A673 (cell line): ENCODE data around the gene BICC1. TPM values are rescaled to one million over a fixed set of nuclear protein-coding genes. Genes with fewer than 3 reads are reported as not detected.

Source experiments
- BruUV-seq: library from RNA; stranded (reverse); fragments of 400-500 nt; replicated peaks from 2 replicates; lab custom pipeline; 2021; lab: Mats Ljungman, UMichigan
- CTCF ChIA-PET: fragments of 300-600 bp; sonication (Branson Sonifier 250); formaldehyde crosslinking; loops from one replicate; lab custom pipeline; 2022; ENCODE audit warnings: antibody characterized with exemption; lab: Charles Lee
- POLR2A ChIA-PET: fragments of 300-600 bp; sonication (Branson Sonifier 250); formaldehyde crosslinking; loops from one replicate; lab custom pipeline; 2022; ENCODE audit warnings: antibody characterized with exemption; ENCODE audit not compliant: low non-redundant PET; lab: Charles Lee
- DNase-seq: peaks from one replicate; pipeline ENCODE4 v3.0.0-alpha.2; 2015; ENCODE audit warnings: low spot score
- H3K27ac ChIP-seq: fragments of 200-600 bp; sonication (generic); 2 replicates; pipeline ENCODE4 v1.5.1; 2016; ENCODE audit warnings: mixed run types, low read depth, mild to moderate bottlenecking, mixed read lengths, antibody characterized with exemption, low read length; ENCODE audit not compliant: poor library complexity, severe bottlenecking
- H3K27me3 ChIP-seq: fragments of 200-600 bp; sonication (generic); replicated peaks from 2 replicates; pipeline ENCODE4 v1.6.1; 2017; ENCODE audit warnings: mixed run types, low read depth, mild to moderate bottlenecking, mixed read lengths, antibody characterized with exemption, low read length; ENCODE audit not compliant: insufficient read depth, poor library complexity
- H3K36me3 ChIP-seq: fragments of 200-600 bp; sonication (generic); 2 replicates; pipeline ENCODE4 v1.6.1; 2016; ENCODE audit warnings: mixed run types, mild to moderate bottlenecking, mixed read lengths, antibody characterized with exemption, low read length; ENCODE audit not compliant: insufficient read depth, poor library complexity, severe bottlenecking
- H3K4me1 ChIP-seq: fragments of 200-600 bp; sonication (generic); 2 replicates; pipeline ENCODE4 v1.6.1; 2017; ENCODE audit warnings: mixed run types, mild to moderate bottlenecking, mixed read lengths, antibody characterized with exemption, low read length; ENCODE audit not compliant: insufficient read depth, poor library complexity, severe bottlenecking
- H3K4me3 ChIP-seq: fragments of 200-600 bp; sonication (generic); 2 replicates; pipeline ENCODE4 v1.5.1; 2016; ENCODE audit warnings: low read depth, mixed run types, mild to moderate bottlenecking, mixed read lengths, low read length; ENCODE audit not compliant: poor library complexity, severe bottlenecking
- H3K9me3 ChIP-seq: fragments of 200-600 bp; sonication (generic); 2 replicates; pipeline ENCODE4 v1.6.1; 2016; ENCODE audit warnings: mixed run types, low read depth, mild to moderate bottlenecking, mixed read lengths, antibody characterized with exemption, low read length; ENCODE audit not compliant: poor library complexity, severe bottlenecking
- CTCF ChIP-seq: fragments of 300-800, 200-600 bp; sonication (generic); conservative IDR thresholded peaks from 2 replicates; pipeline ENCODE4 v1.5.1; 2017; ENCODE audit warnings: low read depth, mild to moderate bottlenecking, antibody characterized with exemption, low read length, moderate library complexity, mixed read lengths
- EZH2 ChIP-seq: fragments of 200-600 bp; sonication (generic); IDR thresholded peaks from 2 replicates; pipeline ENCODE4 v1.6.1; 2017; ENCODE audit warnings: borderline replicate concordance, low read depth, mild to moderate bottlenecking, mixed read lengths, antibody characterized with exemption, low read length; ENCODE audit not compliant: poor library complexity, severe bottlenecking
- intact Hi-C: fragments of 100-400 bp; cut with micrococcal nuclease; formaldehyde crosslinking; loops from one replicate; pipeline ENCODE4 v1.10.0; 2022; ENCODE audit not compliant: unreplicated experiment
- total RNA-seq: library from RNA; stranded (reverse); gene quantifications from 2 replicates; pipeline ENCODE4 v1.2.3, GENCODE V29; 2021

Gene BICC1
- total RNA-seq, 1 experiment from 2014 or later, result 1.6 TPM

GRCh38 chr10:58870070-58870469 is 357.4 kb downstream of the BICC1 start:
- no peaks in the 10 kb centered on the region for H3K4me1 ChIP-seq
- no peaks in the 10 kb centered on the region for H3K27me3 ChIP-seq
- H3K36me3 ChIP-seq, result no peaks in the 10 kb centered on the region
- CTCF ChIA-PET, result no interaction called here
- H3K27ac ChIP-seq, result no peak overlapping the region
- DNase-seq, result no peak
- no peak overlapping the region for H3K4me3 ChIP-seq
- H3K9me3 ChIP-seq, result no peaks in the 10 kb centered on the region
- TF ChIP-seq CTCF (no peak), EZH2 (no peak)
- BruUV-seq, result no TSS peak
- intact Hi-C loops, result no loop called here
- POLR2A ChIA-PET, result no interaction called here

- DNase-seq, result no peak
- TF ChIP-seq CTCF, result no peak
- no peak for TF ChIP-seq EZH2
- intact Hi-C loops, result no loop called here
- H3K27me3 ChIP-seq, result peaks cover 4% of the 10 kb centered on the region
- no peaks in the 10 kb centered on the region for H3K4me1 ChIP-seq
- H3K36me3 ChIP-seq, result no peaks in the 10 kb centered on the region
- H3K27ac ChIP-seq, result no peak overlapping the region
- no peaks in the 10 kb centered on the region for H3K9me3 ChIP-seq
- CTCF ChIA-PET, result no interaction called here
- no TSS peak for BruUV-seq
- H3K4me3 ChIP-seq, result no peak overlapping the region
- POLR2A ChIA-PET, result no interaction called here
Observed at GRCh38 chr10:58873161-58873560, 360.5 kb downstream of the BICC1 start.

Other genes with a start within 250 kb of the BICC1 start
- gene IPMK, start 245.0 kb upstream of the BICC1 start, total RNA-seq, result 8.2 and 8.3 TPM in 2 replicates
- 55.0 and 64.5 TPM in 2 replicates for gene CISD1, start 243.7 kb upstream of the BICC1 start, total RNA-seq
- 16.9 and 18.6 TPM in 2 replicates for gene UBE2D1, start 177.9 kb upstream of the BICC1 start, total RNA-seq
- 99.1 and 113 TPM in 2 replicates for gene TFAM, start 127.5 kb upstream of the BICC1 start, total RNA-seq